Effector CD8-positive, alpha-beta T cell (primary cell): ENCODE data around the gene UQCRFS1.
"Not testable (repeated sequence)": the region's sequence is repeated elsewhere in the genome, so short reads cannot be mapped to it uniquely, and the experiment has no call there.

Source experiments
- DNase-seq: peaks from one replicate; lab custom pipeline; 2025; lab: John Stamatoyannopoulos, UW

The UQCRFS1 gene

DNA sequence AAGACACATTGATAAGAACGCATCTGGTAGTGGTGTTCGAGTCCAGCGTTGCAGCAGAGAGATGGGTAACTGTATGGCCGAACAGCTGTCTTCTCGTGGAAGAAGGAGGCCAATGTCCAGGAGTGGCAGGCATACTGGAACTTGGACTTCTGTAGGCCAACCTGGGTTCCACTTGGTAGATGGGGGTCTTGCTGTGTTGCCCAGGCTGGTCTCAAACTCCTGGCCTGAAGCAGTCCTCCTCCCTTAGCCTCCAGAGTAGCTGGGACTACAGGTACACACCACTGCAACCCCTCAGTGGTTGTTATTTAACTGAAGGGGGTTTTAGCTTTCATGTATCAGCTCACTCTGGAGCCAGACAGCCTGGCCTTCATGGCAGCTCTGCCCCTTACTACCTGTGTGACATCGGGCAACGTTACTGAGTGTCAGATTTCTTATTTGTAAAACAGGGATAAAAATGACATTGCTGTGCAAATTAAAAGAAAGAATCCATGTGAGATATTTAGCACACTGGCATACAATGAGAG lies 2.4 kb upstream of the UQCRFS1 start:
- no peak for DNase-seq

DNA sequence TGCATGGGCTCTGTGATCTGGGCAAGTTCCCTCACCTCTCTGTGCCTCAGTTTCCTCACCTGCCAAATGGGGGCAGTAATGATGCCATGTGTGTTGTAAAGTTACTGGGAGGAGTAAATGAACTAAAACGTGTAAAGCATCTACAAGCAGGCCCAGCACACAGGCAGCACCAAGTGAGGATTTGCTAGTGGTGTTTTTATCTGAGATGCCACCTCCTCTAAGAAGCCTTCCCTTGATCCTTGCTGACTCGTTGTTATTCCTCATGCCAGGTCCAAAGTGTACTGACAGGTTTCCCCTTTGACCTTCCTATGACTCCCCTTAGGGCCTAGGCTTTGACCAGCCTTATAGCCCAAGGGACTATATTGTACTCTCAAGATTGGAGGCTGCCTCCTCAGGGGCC lies 1.5 kb upstream of the UQCRFS1 start:
- no peak for DNase-seq

- no peak for DNase-seq
These were observed 649 bp downstream of the UQCRFS1 start for GRCh38 chr19:29212356-29212647.

- DNase-seq = no peak
These were observed 1.2 kb downstream of the UQCRFS1 start for GRCh38 chr19:29211562-29212355.

DNA sequence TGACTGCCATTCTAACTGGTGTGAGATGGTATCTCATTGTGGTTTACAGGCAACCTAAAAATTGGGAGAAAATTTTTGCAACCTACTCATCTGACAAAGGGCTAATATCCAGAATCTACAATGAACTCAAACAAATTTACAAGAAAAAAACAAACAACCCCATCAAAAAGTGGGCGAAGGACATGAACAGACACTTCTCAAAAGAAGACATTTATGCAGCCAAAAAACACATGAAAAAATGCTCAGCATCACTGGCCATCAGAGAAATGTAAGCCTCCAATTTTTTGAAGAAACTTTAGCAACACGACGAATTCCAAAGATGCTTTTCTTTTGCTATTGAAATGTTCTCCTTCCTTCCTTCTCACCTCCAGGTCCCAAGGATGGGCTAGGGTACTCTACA lies 1.9 kb downstream of the UQCRFS1 start:
- DNase-seq = not testable (repeated sequence)

GRCh38 chr19:29210502-29210901 lies 2.4 kb downstream of the UQCRFS1 start:
- not testable (repeated sequence) for DNase-seq

- DNase-seq = not testable (repeated sequence)
These were observed 5.4 kb downstream of the UQCRFS1 start for GRCh38 chr19:29207403-29208187.

- DNase-seq = no peak
These were observed 6.5 kb downstream of the UQCRFS1 start for GRCh38 chr19:29206453-29206852.

DNA sequence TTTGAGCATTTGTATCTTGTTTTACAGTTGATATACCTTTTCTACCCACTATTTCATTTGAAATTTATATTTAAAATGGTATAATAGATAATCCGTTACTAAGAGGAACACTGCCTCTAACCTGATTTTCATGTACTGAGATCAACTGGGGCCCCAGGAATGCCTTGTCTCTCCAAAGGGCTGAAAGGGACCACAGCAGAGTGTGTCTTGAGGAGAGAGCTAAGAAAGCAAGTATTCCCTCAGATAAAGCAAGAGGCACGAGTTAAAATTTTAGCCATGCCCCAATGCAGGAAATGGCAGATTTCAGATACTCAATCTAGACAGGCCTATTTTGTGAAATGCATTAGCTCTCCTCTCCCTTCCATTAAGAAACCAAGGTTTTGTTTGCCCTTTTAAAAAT lies 10.7 kb downstream of the UQCRFS1 start:
- DNase-seq = no peak

- no peak for DNase-seq
These were observed 11.1 kb downstream of the UQCRFS1 start for GRCh38 chr19:29201855-29202254.

GRCh38 chr19:29194658-29195057 lies 18.3 kb downstream of the UQCRFS1 start:
- DNase-seq = no peak

- DNase-seq = no peak
These were observed 19.8 kb downstream of the UQCRFS1 start for GRCh38 chr19:29193155-29193554.

DNA sequence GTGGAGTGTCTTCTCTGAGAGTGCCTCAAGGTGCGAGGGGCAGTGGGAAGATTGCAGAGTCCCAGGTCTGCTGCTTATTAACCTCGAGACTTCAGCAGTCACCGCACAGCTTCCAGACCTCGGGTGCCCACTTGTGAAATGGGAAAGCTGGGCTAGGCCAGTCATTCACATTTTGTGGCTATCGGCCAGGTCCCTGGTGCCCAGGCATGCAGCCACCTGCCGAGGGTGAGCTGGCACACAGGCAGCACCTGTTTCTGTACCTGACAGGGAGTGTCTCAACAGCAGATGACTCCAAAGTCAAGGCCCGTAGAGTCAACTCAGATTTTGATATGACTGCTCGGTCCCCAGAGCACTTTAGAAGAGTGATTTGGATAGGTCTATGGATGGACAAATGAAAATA lies 21.9 kb downstream of the UQCRFS1 start:
- DNase-seq = no peak

- no peak for DNase-seq
These were observed 24.0 kb downstream of the UQCRFS1 start for GRCh38 chr19:29189033-29189360.

- DNase-seq = no peak
These were observed 24.5 kb downstream of the UQCRFS1 start for GRCh38 chr19:29188289-29189032.

- no peak for DNase-seq
These were observed 25.3 kb downstream of the UQCRFS1 start for GRCh38 chr19:29187676-29188075.

DNA sequence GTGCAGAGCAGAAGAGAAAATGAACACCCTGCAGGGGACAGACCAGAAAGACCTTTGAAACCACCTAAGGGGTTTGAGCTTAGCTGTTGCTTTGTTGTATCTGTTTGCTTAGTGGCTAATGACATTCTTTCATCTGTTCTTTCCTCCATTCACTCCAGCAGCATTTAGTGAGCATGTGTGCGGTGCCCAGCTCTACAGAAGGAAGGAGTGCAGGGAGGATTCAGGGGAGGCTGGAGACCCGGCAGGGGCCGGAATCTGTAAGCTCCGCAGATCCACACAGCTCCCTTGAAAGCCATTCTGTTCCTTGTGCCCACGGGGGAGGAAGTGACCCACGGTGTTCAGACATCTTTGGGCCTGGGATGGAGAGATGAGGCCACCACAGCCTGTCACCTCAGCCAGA lies 27.5 kb downstream of the UQCRFS1 start:
- DNase-seq = no peak

- no peak for DNase-seq
These were observed 35.8 kb downstream of the UQCRFS1 start for GRCh38 chr19:29176981-29177754.

DNA sequence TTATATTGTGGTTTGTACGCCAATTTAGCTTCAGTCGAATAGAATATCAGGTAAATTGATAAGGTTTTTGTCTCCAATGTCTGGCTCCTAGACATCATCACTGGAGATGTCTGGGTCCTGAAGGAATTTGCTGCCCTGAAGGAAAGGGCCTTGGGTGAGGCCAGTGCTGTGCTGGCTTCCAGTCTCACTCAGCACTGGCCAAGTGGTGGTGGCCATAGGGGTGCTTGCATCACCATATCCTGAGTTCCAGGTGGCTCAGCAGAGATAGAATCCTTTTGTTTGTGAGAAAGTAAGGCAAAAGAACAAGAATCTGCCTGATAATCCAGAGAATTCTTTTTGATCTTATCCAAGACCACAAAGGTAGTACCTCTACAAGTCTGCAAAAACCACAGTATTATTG lies 39.1 kb downstream of the UQCRFS1 start:
- no peak for DNase-seq

GRCh38 chr19:29172302-29172701 lies 40.6 kb downstream of the UQCRFS1 start:
- DNase-seq = no peak

DNA sequence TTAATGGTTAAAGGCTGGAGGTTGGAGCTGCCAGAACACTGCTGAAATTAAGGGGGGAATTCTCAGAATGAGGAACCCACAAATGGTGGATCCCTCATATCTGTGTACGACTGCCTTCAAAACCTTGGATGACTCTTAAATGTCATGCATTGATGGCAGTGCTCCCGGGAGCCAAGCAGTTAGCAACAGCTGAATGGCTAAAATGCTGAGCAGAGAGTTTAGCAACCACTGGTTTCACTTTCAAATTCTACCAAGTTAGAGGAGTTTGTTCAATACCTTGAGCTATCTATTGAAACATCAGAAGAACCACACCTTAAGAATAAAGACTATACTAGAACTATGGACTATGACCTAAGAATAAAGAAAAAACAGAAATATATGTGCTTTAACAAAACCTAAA lies 41.4 kb downstream of the UQCRFS1 start:
- no peak for DNase-seq

- DNase-seq = no peak
These were observed 42.4 kb downstream of the UQCRFS1 start for GRCh38 chr19:29170554-29170953.
